Measurements from ENCODE around the gene UST. TPM values are rescaled to one million over a fixed set of nuclear protein-coding genes. Genes with fewer than 3 reads are reported as not detected.

The UST gene
- total RNA-seq, 1 experiment from 2014 or later, result 10.0 TPM

GRCh38 chr6:148739822-148740128, 7.1 kb upstream of the UST start:
- no peak for DNase-seq (ENCODE audit: unreplicated experiment)
- ChIA-PET POLR2A (interaction anchor here (0.6 kb wide), 2 partner anchors 107 to 688 kb away, joined by 3 to 5 read pairs; no protein-coding TSS in a partner anchor), CTCF (interaction anchor here (0.7 kb wide), 1 partner anchor 150 kb away, joined by 3 read pairs; no protein-coding TSS in a partner anchor)
- no peak overlapping the region for H3K27ac Mint-ChIP-seq (ENCODE audit: low read depth, unreplicated experiment)
- peaks cover 14% of the 10 kb centered on the region for H3K4me1 Mint-ChIP-seq (ENCODE audit: insufficient read depth, unreplicated experiment)
- H3K27me3 Mint-ChIP-seq (ENCODE audit: insufficient read depth, unreplicated experiment), result no peaks in the 10 kb centered on the region
- BruUV-seq (replicated peaks), result no TSS peak
- H3K9me3 Mint-ChIP-seq (ENCODE audit: unreplicated experiment), result no peaks in the 10 kb centered on the region
- intact Hi-C loops (cut with micrococcal nuclease), result loop anchor here (10.0 kb wide), 1 partner anchor 695 kb away; no protein-coding TSS in a partner anchor
- H3K4me3 Mint-ChIP-seq (ENCODE audit: unreplicated experiment), result no peak overlapping the region
- no peak for TF ChIP-seq CTCF (IDR thresholded peaks at IDR 0.05; ENCODE audit: unreplicated experiment)
- H3K36me3 Mint-ChIP-seq (ENCODE audit: insufficient read depth, unreplicated experiment), result no peaks in the 10 kb centered on the region

GRCh38 chr6:148743476-148743875, 3.4 kb upstream of the UST start:
- intact Hi-C loops (cut with micrococcal nuclease), result loop anchor here (10.0 kb wide), 1 partner anchor 691 kb away; no protein-coding TSS in a partner anchor
- no TSS peak for BruUV-seq (replicated peaks)
- DNase-seq (ENCODE audit: unreplicated experiment), result no peak
- no peak overlapping the region for H3K27ac Mint-ChIP-seq (ENCODE audit: low read depth, unreplicated experiment)
- ChIA-PET CTCF (interaction anchor here (0.8 to 1.1 kb wide), 2 partner anchors 182 to 183 kb away, joined by 3 read pairs; no protein-coding TSS in a partner anchor), POLR2A (interaction anchor here (0.6 kb wide), 1 partner anchor 1864 kb away, joined by 3 read pairs; no protein-coding TSS in a partner anchor)
- H3K36me3 Mint-ChIP-seq (ENCODE audit: insufficient read depth, unreplicated experiment), result no peaks in the 10 kb centered on the region
- peaks cover 20% of the 10 kb centered on the region for H3K4me1 Mint-ChIP-seq (ENCODE audit: insufficient read depth, unreplicated experiment)
- no peak overlapping the region for H3K4me3 Mint-ChIP-seq (ENCODE audit: unreplicated experiment)
- TF ChIP-seq CTCF (IDR thresholded peaks at IDR 0.05; ENCODE audit: unreplicated experiment), result no peak
- no peaks in the 10 kb centered on the region for H3K9me3 Mint-ChIP-seq (ENCODE audit: unreplicated experiment)
- no peaks in the 10 kb centered on the region for H3K27me3 Mint-ChIP-seq (ENCODE audit: insufficient read depth, unreplicated experiment)

GRCh38 chr6:148745926-148746325, 904 bp upstream of the UST start:
- H3K27me3 Mint-ChIP-seq (ENCODE audit: insufficient read depth, unreplicated experiment), result no peaks in the 10 kb centered on the region

GRCh38 chr6:148747145-148747470, 278 bp downstream of the UST start:
- no peaks in the 10 kb centered on the region for H3K27me3 Mint-ChIP-seq (ENCODE audit: insufficient read depth, unreplicated experiment)
- no TSS peak for BruUV-seq (replicated peaks)
- DNase-seq (ENCODE audit: unreplicated experiment), result peak; percentile 55
- H3K4me3 Mint-ChIP-seq (ENCODE audit: unreplicated experiment), result peak overlapping the region; percentile 88
- POLR2A ChIA-PET, result interaction anchor here (0.7 to 1.0 kb wide), 4 partner anchors 12 to 169 kb away, joined by 3 read pairs; no protein-coding TSS in a partner anchor
- intact Hi-C loops (cut with micrococcal nuclease), result loop anchor here (2.0 to 10.0 kb wide), 2 partner anchors 110 to 688 kb away; no protein-coding TSS in a partner anchor
- H3K27ac Mint-ChIP-seq (ENCODE audit: low read depth, unreplicated experiment), result no peak overlapping the region
- H3K9me3 Mint-ChIP-seq (ENCODE audit: unreplicated experiment), result no peaks in the 10 kb centered on the region
- no peaks in the 10 kb centered on the region for H3K36me3 Mint-ChIP-seq (ENCODE audit: insufficient read depth, unreplicated experiment)
- no peak for TF ChIP-seq CTCF (IDR thresholded peaks at IDR 0.05; ENCODE audit: unreplicated experiment)
- CTCF ChIA-PET, result interaction anchor here (1.0 kb wide), 1 partner anchor 198 kb away, joined by 3 read pairs; no protein-coding TSS in a partner anchor
- H3K4me1 Mint-ChIP-seq (ENCODE audit: insufficient read depth, unreplicated experiment), result peaks cover 44% of the 10 kb centered on the region

More at GRCh38 chr6:148745926-148746325, 904 bp upstream of the UST start:
- Mint-ChIP-seq H3K36me3 (ENCODE audit: insufficient read depth, unreplicated experiment) (no peaks in the 10 kb centered on the region), H3K27ac (ENCODE audit: low read depth, unreplicated experiment) (peak overlapping the region; percentile 74), H3K4me1 (ENCODE audit: insufficient read depth, unreplicated experiment) (peaks cover 36% of the 10 kb centered on the region), H3K9me3 (ENCODE audit: unreplicated experiment) (no peaks in the 10 kb centered on the region), H3K4me3 (ENCODE audit: unreplicated experiment) (peak overlapping the region; percentile 88)
- TF ChIP-seq CTCF (IDR thresholded peaks at IDR 0.05; ENCODE audit: unreplicated experiment), result no peak
- intact Hi-C loops (cut with micrococcal nuclease), result loop anchor here (1.0 to 10.0 kb wide), 6 partner anchors 111 to 689 kb away; no protein-coding TSS in a partner anchor
- ChIA-PET POLR2A (interaction anchor here (0.6 to 1.2 kb wide), 5 partner anchors 15 to 168 kb away, joined by 3 to 4 read pairs (median 3); no protein-coding TSS in a partner anchor), CTCF (interaction anchor here (0.5 to 2.4 kb wide), 8 partner anchors 9 to 281 kb away, joined by 3 to 9 read pairs (median 4); no protein-coding TSS in a partner anchor)
- peak; percentile 47 for DNase-seq (ENCODE audit: unreplicated experiment)
- BruUV-seq (replicated peaks), result no TSS peak

Data from MCF 10A (cell line).